ENCODE results near the gene BTBD17.

The BTBD17 gene

GRCh38 chr17:74356646-74357465, 4.8 kb downstream of the BTBD17 start:
- peak in 1 of 2 donors; percentile 16 for DNase-seq

GRCh38 chr17:74355065-74355464, 6.6 kb downstream of the BTBD17 start:
- no peak for DNase-seq

- DNase-seq = no peak
Measured at GRCh38 chr17:74354561-74354960, 7.1 kb downstream of the BTBD17 start.

- peak; percentile 44 to 52 for DNase-seq
Measured at GRCh38 chr17:74354123-74354522, 7.5 kb downstream of the BTBD17 start.

- no peak for DNase-seq
Measured at GRCh38 chr17:74353446-74354060, 8.1 kb downstream of the BTBD17 start.

GRCh38 chr17:74351552-74352210, 10.0 kb downstream of the BTBD17 start:
- no peak for DNase-seq

GRCh38 chr17:74350486-74350885, 11.2 kb downstream of the BTBD17 start:
- no peak for DNase-seq

- DNase-seq = no peak
Measured at GRCh38 chr17:74349120-74349519, 12.5 kb downstream of the BTBD17 start.

GRCh38 chr17:74347646-74348045, 14.0 kb downstream of the BTBD17 start:
- DNase-seq = no peak

GRCh38 chr17:74345433-74346241, 16.0 kb downstream of the BTBD17 start:
- DNase-seq = no peak

- DNase-seq = no peak
Measured at GRCh38 chr17:74344658-74345057, 17.0 kb downstream of the BTBD17 start.

GRCh38 chr17:74343526-74344284, 18.0 kb downstream of the BTBD17 start:
- no peak for DNase-seq

- DNase-seq = no peak
Measured at GRCh38 chr17:74343121-74343520, 18.5 kb downstream of the BTBD17 start.

- no peak for DNase-seq
Measured at GRCh38 chr17:74342224-74342623, 19.4 kb downstream of the BTBD17 start.

- no peak for DNase-seq
Measured at GRCh38 chr17:74340470-74341023, 21.1 kb downstream of the BTBD17 start.

GRCh38 chr17:74339537-74340195, 22.0 kb downstream of the BTBD17 start:
- DNase-seq = no peak

- DNase-seq = no peak
Measured at GRCh38 chr17:74337834-74338500, 23.7 kb downstream of the BTBD17 start.

- no peak for DNase-seq
Measured at GRCh38 chr17:74336307-74336706, 25.4 kb downstream of the BTBD17 start.

GRCh38 chr17:74335529-74336062, 26.1 kb downstream of the BTBD17 start:
- no peak for DNase-seq

GRCh38 chr17:74334393-74335039, 27.2 kb downstream of the BTBD17 start:
- DNase-seq = no peak
